GM19468 (cell line): Measurements from ENCODE around the gene DNM3.
"Not testable (repeated sequence)": the region's sequence is repeated elsewhere in the genome, so short reads cannot be mapped to it uniquely, and the experiment has no call there.

Experiments
- ATAC-seq: cut with Tn5 transposase; IDR thresholded peaks from one replicate; pipeline ENCODE4 v1.9.1; 2021; ENCODE audit warnings: mild to moderate bottlenecking, moderate library complexity, moderate number of reproducible peaks; ENCODE audit not compliant: unreplicated experiment; ENCODE audit errors: extremely low read depth

The DNM3 gene

GRCh38 chr1:171841050-171841910, at the start of gene DNM3:
DNM3 (plus strand) TSS chr1:171841498; CDS start chr1:171841657, 159 bp downstream.
- peak; percentile 48 for ATAC-seq

GRCh38 chr1:171792656-171793369, 48.5 kb upstream of the DNM3 start:
- ATAC-seq: no peak

GRCh38 chr1:171793636-171794035, 47.7 kb upstream of the DNM3 start:
- ATAC-seq: no peak

GRCh38 chr1:171794085-171794484, 47.2 kb upstream of the DNM3 start:
- ATAC-seq: no peak

GRCh38 chr1:171796592-171796991, 44.7 kb upstream of the DNM3 start:
- ATAC-seq: no peak

GRCh38 chr1:171798311-171798710, 43.0 kb upstream of the DNM3 start:
- no peak for ATAC-seq

- no peak for ATAC-seq
These were observed 42.5 kb upstream of the DNM3 start for GRCh38 chr1:171798765-171799164.

GRCh38 chr1:171799166-171799565, 42.1 kb upstream of the DNM3 start:
- ATAC-seq: no peak

- not testable (repeated sequence) for ATAC-seq
These were observed 41.6 kb upstream of the DNM3 start for GRCh38 chr1:171799698-171800097.

GRCh38 chr1:171800342-171800741, 41.0 kb upstream of the DNM3 start:
- ATAC-seq: no peak

- ATAC-seq: no peak
These were observed 40.4 kb upstream of the DNM3 start for GRCh38 chr1:171800851-171801250.

GRCh38 chr1:171801487-171801891, 39.8 kb upstream of the DNM3 start:
- no peak for ATAC-seq

GRCh38 chr1:171802207-171802606, 39.1 kb upstream of the DNM3 start:
- ATAC-seq: no peak

- ATAC-seq: no peak
These were observed 38.3 kb upstream of the DNM3 start for GRCh38 chr1:171803045-171803444.

GRCh38 chr1:171803461-171804022, 37.8 kb upstream of the DNM3 start:
- no peak for ATAC-seq

- no peak for ATAC-seq
These were observed 35.7 kb upstream of the DNM3 start for GRCh38 chr1:171805395-171806115.

- ATAC-seq: no peak
These were observed 33.7 kb upstream of the DNM3 start for GRCh38 chr1:171807556-171807955.

- ATAC-seq: no peak
These were observed 31.5 kb upstream of the DNM3 start for GRCh38 chr1:171809834-171810233.

- ATAC-seq: no peak
These were observed 29.6 kb upstream of the DNM3 start for GRCh38 chr1:171811672-171812071.

GRCh38 chr1:171814692-171815091, 26.6 kb upstream of the DNM3 start:
- ATAC-seq: no peak
